A549 (cell line): ENCODE results near the gene WDR43.

Experiments used
- CHD4 ChIP-seq: fragments of 200-600 bp; sonication (generic); IDR thresholded peaks from 2 replicates; pipeline ENCODE4 v1.6.1; 2016; ENCODE audit warnings: antibody characterized with exemption, mild to moderate bottlenecking, borderline replicate concordance
- CTCF ChIP-seq: fragments of >200 bp; sonication (Bioruptor Twin); formaldehyde crosslinking; IDR thresholded peaks from 3 replicates; pipeline ENCODE4 v1.5.1; 2016
- EP300 ChIP-seq, 2 experiments: fragments of >200 bp; sonication (Bioruptor Twin); formaldehyde crosslinking; IDR thresholded peaks; 2 replicates in 1 of 2; 3 replicates in 1 of 2; pipeline ENCODE4 v1.6.1; 2016 to 2017
- ESRRA ChIP-seq: fragments of 150-350 bp; IDR thresholded peaks from 2 replicates; pipeline ENCODE4 v1.6.1; 2014; ENCODE audit warnings: mild to moderate bottlenecking, low read length, borderline replicate concordance
- KDM1A ChIP-seq: fragments of 200-600 bp; sonication (generic); IDR thresholded peaks from 2 replicates; pipeline ENCODE4 v1.6.1; 2016; ENCODE audit warnings: low read depth, mild to moderate bottlenecking
- MAFK ChIP-seq: fragments of 450-650 bp; IDR thresholded peaks from 2 replicates; pipeline ENCODE4 v1.6.1; 2014; ENCODE audit not compliant: partially characterized antibody
- MAX ChIP-seq: IDR thresholded peaks from 2 replicates; pipeline ENCODE4 v1.6.1; 2012
- POLR2A ChIP-seq: IDR thresholded peaks from 2 replicates; pipeline ENCODE4 v1.6.1; 2012; ENCODE audit warnings: mild to moderate bottlenecking, low read length
- RFX5 ChIP-seq: fragments of 450-650 bp; IDR thresholded peaks from 2 replicates; pipeline ENCODE4 v1.7.1; 2014; ENCODE audit warnings: antibody characterized with exemption, mild to moderate bottlenecking, moderate library complexity

- TF ChIP-seq MAX: no peak
- TF ChIP-seq EP300 (IDR thresholded peaks at IDR 0.05): no peak
- no peak for TF ChIP-seq POLR2A
- no peak for TF ChIP-seq CTCF
- TF ChIP-seq ESRRA: no peak
- no peak for TF ChIP-seq RFX5
- no peak for TF ChIP-seq MAFK
- no peak for TF ChIP-seq CHD4
- TF ChIP-seq KDM1A: no peak
These were observed 98.9 kb downstream of the WDR43 start for GRCh38 chr2:28993206-28993960.
